ENCODE results near the gene GSE1.

The GSE1 gene

GRCh38 chr16:85579923-85580580 is 33.1 kb upstream of the GSE1 start:
- no peak for TF ChIP-seq CTCF (IDR thresholded peaks at IDR 0.05; ENCODE audit: control insufficient read depth, extremely low read depth, insufficient read depth)
- no peak overlapping the region for H3K4me3 ChIP-seq (ENCODE audit: low read depth, low read length)
- DNase-seq (ENCODE audit: low read depth): no peak

GRCh38 chr16:85580684-85581083 is 32.4 kb upstream of the GSE1 start:
- no peak overlapping the region for H3K4me3 ChIP-seq (ENCODE audit: low read depth, low read length)
- DNase-seq (ENCODE audit: low read depth): no peak
- TF ChIP-seq CTCF (IDR thresholded peaks at IDR 0.05; ENCODE audit: control insufficient read depth, extremely low read depth, insufficient read depth): no peak

GRCh38 chr16:85582229-85582991 is 30.7 kb upstream of the GSE1 start:
- TF ChIP-seq CTCF (IDR thresholded peaks at IDR 0.05; ENCODE audit: control insufficient read depth, extremely low read depth, insufficient read depth): no peak
- no peak for DNase-seq (ENCODE audit: low read depth)

GRCh38 chr16:85583491-85584181 is 29.5 kb upstream of the GSE1 start:
- no peak overlapping the region for H3K4me3 ChIP-seq (ENCODE audit: low read depth, low read length)
- no peak for TF ChIP-seq CTCF (IDR thresholded peaks at IDR 0.05; ENCODE audit: control insufficient read depth, extremely low read depth, insufficient read depth)
- DNase-seq (ENCODE audit: low read depth): no peak

More at GRCh38 chr16:85582229-85582991, 30.7 kb upstream of the GSE1 start:
- H3K4me3 ChIP-seq (ENCODE audit: low read depth, low read length): no peak overlapping the region

- TF ChIP-seq CTCF (IDR thresholded peaks at IDR 0.05; ENCODE audit: control insufficient read depth, extremely low read depth, insufficient read depth): no peak
- no peak overlapping the region for H3K4me3 ChIP-seq (ENCODE audit: low read depth, low read length)
- DNase-seq (ENCODE audit: low read depth): no peak
Observed at GRCh38 chr16:85584267-85584666, 28.9 kb upstream of the GSE1 start.

- DNase-seq (ENCODE audit: low read depth): no peak
- TF ChIP-seq CTCF (IDR thresholded peaks at IDR 0.05; ENCODE audit: control insufficient read depth, extremely low read depth, insufficient read depth): no peak
- H3K4me3 ChIP-seq (ENCODE audit: low read depth, low read length): no peak overlapping the region
Observed at GRCh38 chr16:85584819-85585282, 28.3 kb upstream of the GSE1 start.

Measured in LNCaP clone FGC (cell line).